ENCODE measurements around the gene RHBDF2. TPM values are rescaled to one million over a fixed set of nuclear protein-coding genes. Genes with fewer than 3 reads are reported as not detected.

RHBDF2 gene
- total and polyA plus RNA-seq, 8 donors, result 4.6 to 175 (median 21.0) TPM

DNA sequence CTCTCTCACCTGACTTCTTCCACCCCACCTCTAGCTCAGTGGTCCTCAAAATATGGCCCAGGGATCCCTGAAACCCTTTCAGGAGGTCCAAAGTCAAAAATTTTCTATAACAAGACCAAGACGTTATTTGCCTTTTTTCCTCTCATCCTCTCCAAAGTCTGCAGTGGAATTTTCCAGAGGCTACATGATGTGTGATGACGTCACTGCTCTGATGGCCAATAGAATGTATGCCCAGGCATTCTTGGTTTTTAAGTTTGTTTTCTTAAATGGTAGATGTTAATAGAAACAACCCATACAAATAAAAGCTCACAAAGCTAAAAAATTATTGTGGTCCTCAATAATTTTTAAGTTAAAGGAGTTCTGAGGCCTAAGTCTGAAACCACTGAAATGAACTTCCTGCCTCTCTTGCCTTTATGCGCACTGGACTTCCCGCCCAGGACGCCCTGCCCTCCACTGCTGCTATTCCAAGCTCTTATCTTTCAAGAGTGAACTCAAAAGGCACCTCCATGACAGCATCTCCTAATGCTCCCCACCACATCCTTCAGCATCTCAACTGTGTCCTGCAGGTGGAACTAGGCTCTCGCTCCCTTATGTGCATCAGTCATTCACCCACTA is 61.8 kb downstream of the RHBDF2 start:
- H3K27me3 ChIP-seq, result no peaks in the 10 kb centered on the region
- no peak overlapping the region for H3K27ac ChIP-seq
- no peak overlapping the region for H3K4me3 ChIP-seq
- peaks cover 9 to 52% (median 26%) of the 10 kb centered on the region in 4 donors for H3K4me1 ChIP-seq
- intact Hi-C loops (cut with DNase I; ENCODE audit: low total_unique reads), result no loop called here
- TF ChIP-seq POLR2A (IDR thresholded peaks at IDR 0.05) (no peak), CTCF (IDR thresholded peaks at IDR 0.05) (no peak), EP300 (IDR thresholded peaks at IDR 0.05) (no peak), POLR2AphosphoS5 (IDR thresholded peaks at IDR 0.05) (no peak)
- no peaks in the 10 kb centered on the region for H3K9me3 ChIP-seq
- DNase-seq, result no peak
- H3K36me3 ChIP-seq, result peaks cover 0 to 6% (median 0%) of the 10 kb centered on the region in 4 donors
- WGBS, 5 donors, result 80 to 93% (median 86%) methylated on average over 6 of the region's 6 CpGs

GRCh38 chr17:76438906-76439305 is 62.3 kb downstream of the RHBDF2 start:
- DNase-seq, result no peak
- intact Hi-C loops (cut with DNase I; ENCODE audit: low total_unique reads), result no loop called here
- H3K9me3 ChIP-seq, result no peaks in the 10 kb centered on the region
- no peak overlapping the region for H3K27ac ChIP-seq
- no peaks in the 10 kb centered on the region for H3K27me3 ChIP-seq
- H3K36me3 ChIP-seq, result peaks cover 0 to 11% (median 3%) of the 10 kb centered on the region in 4 donors
- TF ChIP-seq CTCF (IDR thresholded peaks at IDR 0.05), result no peak
- TF ChIP-seq EP300 (IDR thresholded peaks at IDR 0.05), result no peak
- no peak for TF ChIP-seq POLR2AphosphoS5 (IDR thresholded peaks at IDR 0.05)
- no peak for TF ChIP-seq POLR2A (IDR thresholded peaks at IDR 0.05)
- peaks cover 9 to 48% (median 26%) of the 10 kb centered on the region in 4 donors for H3K4me1 ChIP-seq
- H3K4me3 ChIP-seq, result no peak overlapping the region
- WGBS, 5 donors, result 45 to 70% (median 53%) methylated on average over 9 of the region's 9 CpGs

GRCh38 chr17:76437467-76438402 is 63.5 kb downstream of the RHBDF2 start:
- H3K4me1 ChIP-seq, result peaks cover 9 to 40% (median 24%) of the 10 kb centered on the region in 4 donors
- DNase-seq, result no peak
- 66 to 77% (median 67%) methylated on average over 13 of the region's 13 CpGs for WGBS, 5 donors
- H3K36me3 ChIP-seq, result peaks cover 0 to 14% (median 3%) of the 10 kb centered on the region in 4 donors
- H3K27me3 ChIP-seq, result no peaks in the 10 kb centered on the region
- no peak overlapping the region for H3K27ac ChIP-seq
- no peak for TF ChIP-seq CTCF (IDR thresholded peaks at IDR 0.05)
- TF ChIP-seq POLR2AphosphoS5 (IDR thresholded peaks at IDR 0.05), result no peak
- TF ChIP-seq POLR2A (IDR thresholded peaks at IDR 0.05), result no peak
- no peak for TF ChIP-seq EP300 (IDR thresholded peaks at IDR 0.05)
- H3K9me3 ChIP-seq, result no peaks in the 10 kb centered on the region
- no peak overlapping the region for H3K4me3 ChIP-seq
- intact Hi-C loops (cut with DNase I; ENCODE audit: low total_unique reads), result no loop called here

- Histone ChIP-seq H3K9me3 (no peaks in the 10 kb centered on the region), H3K4me3 (no peak overlapping the region), H3K27me3 (no peaks in the 10 kb centered on the region), H3K4me1 (peaks cover 0 to 30% (median 20%) of the 10 kb centered on the region in 4 donors), H3K27ac (no peak overlapping the region), H3K36me3 (peaks cover 0 to 14% (median 3%) of the 10 kb centered on the region in 4 donors)
- no peak for DNase-seq
- intact Hi-C loops (cut with DNase I; ENCODE audit: low total_unique reads), result no loop called here
- 94 to 98% (median 96%) methylated on average over 11 of the region's 11 CpGs for WGBS, 5 donors
- TF ChIP-seq POLR2A (IDR thresholded peaks at IDR 0.05) (no peak), POLR2AphosphoS5 (IDR thresholded peaks at IDR 0.05) (no peak), EP300 (IDR thresholded peaks at IDR 0.05) (no peak)
Measured at GRCh38 chr17:76435751-76436150, 65.5 kb downstream of the RHBDF2 start.

Measured in stomach (tissue), 9 donors.